ENCODE results near the gene SYNPR.

GRCh38 chr3:63308072-63308471 is 30.0 kb downstream of the SYNPR start:
- TF ChIP-seq, protein P1, sequence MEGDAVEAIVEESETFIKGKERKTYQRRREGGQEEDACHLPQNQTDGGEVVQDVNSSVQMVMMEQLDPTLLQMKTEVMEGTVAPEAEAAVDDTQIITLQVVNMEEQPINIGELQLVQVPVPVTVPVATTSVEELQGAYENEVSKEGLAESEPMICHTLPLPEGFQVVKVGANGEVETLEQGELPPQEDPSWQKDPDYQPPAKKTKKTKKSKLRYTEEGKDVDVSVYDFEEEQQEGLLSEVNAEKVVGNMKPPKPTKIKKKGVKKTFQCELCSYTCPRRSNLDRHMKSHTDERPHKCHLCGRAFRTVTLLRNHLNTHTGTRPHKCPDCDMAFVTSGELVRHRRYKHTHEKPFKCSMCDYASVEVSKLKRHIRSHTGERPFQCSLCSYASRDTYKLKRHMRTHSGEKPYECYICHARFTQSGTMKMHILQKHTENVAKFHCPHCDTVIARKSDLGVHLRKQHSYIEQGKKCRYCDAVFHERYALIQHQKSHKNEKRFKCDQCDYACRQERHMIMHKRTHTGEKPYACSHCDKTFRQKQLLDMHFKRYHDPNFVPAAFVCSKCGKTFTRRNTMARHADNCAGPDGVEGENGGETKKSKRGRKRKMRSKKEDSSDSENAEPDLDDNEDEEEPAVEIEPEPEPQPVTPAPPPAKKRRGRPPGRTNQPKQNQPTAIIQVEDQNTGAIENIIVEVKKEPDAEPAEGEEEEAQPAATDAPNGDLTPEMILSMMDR (IDR thresholded peaks at IDR 0.05; ENCODE audit: insufficient read depth, low read depth, low read length), result no peak
- no peak for TF ChIP-seq EZH2 (IDR thresholded peaks at IDR 0.05; ENCODE audit: insufficient read depth, low read length)
